ENCODE measurements around the gene LRRC17.
"Not testable (repeated sequence)": the region's sequence is repeated elsewhere in the genome, so short reads cannot be mapped to it uniquely, and the experiment has no call there.

The LRRC17 gene

DNA sequence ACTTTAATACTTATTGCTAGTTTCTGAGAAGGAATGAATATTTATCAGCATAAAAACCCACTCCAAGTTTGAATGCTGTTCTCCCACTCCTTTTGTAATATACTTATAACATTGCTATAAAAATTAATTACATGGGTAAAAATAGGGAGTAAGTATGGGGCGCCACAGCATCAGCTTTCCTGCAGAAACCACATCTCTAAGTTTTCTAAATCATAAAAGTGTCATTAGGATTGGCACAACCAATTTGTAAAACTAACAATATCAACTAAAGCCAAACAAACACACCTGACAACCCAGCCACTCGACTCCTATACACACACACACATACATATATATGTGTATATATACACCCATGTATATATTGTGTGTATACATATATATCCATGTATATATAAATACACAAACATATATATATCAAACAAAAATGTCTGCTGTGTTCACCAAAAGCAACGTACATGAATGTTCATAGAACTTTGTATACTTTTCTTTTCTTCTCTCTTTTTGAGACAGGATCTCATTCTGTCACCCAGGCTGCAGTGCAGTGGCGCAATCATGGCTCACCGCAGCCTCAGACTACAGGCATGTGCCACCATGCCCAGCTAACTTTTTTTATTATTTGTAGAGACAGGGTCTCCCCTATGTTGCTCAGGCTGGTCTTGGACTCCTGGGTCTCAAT lies 14.8 kb upstream of the LRRC17 start:
- no peak for DNase-seq

DNA sequence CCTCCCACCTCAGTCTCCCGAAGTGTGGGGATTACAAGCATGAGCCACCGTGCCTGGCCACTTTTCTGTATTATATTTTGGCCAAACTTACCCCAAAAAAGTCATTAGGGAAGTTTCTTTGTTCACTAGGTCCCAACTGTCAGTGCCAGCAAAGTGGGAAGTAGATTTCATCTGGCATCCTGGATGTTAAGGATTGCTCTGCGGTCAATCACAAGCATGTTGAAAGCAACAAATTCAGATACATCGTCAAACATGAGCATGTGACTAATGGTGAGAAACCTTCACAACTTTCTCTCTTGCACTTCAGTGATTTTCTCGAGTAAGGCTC lies 14.3 kb upstream of the LRRC17 start:
- DNase-seq, result no peak

DNA sequence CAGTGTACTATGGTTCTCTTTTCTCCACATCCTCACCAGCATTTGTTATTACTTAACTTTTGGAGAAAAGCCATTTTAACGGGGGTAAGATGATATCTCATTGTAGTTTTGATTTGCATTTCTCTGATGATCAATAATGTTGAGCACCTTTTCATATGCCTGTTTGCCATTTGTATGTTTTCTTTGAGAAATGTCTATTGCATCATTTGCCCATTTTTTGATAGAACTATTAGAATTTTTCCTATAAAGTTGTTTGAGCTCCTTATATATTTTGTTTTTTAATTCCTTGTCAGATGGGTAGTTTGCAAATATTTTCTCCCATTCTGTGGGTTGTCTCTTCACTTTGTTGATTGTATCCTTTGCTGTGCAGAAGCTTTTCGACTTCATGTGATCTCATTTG lies 10.7 kb upstream of the LRRC17 start:
- not testable (repeated sequence) for DNase-seq

DNA sequence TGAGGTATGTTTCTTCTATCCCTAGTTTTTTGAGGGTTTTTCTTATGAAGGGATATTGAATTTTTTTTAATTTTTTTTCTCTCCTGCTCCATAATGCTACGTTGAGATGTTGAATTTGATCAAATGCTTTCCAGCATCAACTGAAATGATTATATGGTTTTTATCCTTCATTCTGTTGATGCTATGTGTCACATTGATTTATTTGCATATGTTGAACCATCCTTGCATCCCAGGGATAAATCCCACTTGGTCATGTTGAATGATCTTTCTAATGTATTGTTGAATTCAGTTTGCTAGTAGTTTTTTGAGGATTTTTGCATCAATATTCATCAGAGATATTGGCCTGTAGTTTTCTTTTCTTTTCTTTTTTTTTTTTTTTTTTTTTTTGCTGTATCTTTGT lies 9.2 kb upstream of the LRRC17 start:
- not testable (repeated sequence) for DNase-seq

DNA sequence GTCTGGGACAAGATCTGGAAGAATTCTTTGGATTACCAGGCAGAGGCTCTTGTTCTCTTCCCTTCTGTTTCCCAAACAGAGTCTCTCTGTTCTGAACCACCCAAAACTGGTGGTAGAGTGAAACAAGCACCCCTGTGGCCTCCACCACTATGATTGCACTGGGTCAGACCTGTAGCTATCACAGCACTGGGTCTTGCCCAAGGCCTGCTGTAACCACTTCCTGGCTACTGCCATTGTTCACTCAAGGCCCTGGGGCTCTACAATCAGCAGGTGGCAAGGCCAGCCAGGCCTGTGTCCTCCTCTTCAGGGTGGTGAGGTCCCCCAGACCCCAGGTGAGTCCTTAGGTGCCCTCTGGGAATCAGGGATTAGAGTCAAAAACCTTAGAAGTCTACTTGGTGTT lies 4.1 kb upstream of the LRRC17 start:
- DNase-seq, result no peak

DNA sequence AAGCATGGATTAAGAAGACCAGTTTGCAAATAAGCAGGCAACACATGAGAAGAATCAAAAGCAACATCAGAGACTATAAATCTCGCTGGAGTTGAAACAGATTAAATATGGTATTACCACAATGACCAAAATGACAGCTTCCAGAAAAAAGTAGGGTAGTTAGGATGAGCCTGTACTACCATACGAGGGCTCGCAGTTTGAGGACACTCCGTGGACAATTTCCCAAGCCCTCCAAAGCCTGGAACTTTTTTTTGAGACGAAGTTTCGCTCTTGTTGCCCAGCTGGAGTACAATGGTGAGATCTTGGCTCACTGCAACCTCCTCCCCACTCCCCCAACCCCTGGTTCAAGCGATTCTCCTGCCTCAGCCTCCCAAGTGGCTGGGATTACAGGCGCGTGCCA lies 1.0 kb downstream of the LRRC17 start:
- DNase-seq, result no peak

DNA sequence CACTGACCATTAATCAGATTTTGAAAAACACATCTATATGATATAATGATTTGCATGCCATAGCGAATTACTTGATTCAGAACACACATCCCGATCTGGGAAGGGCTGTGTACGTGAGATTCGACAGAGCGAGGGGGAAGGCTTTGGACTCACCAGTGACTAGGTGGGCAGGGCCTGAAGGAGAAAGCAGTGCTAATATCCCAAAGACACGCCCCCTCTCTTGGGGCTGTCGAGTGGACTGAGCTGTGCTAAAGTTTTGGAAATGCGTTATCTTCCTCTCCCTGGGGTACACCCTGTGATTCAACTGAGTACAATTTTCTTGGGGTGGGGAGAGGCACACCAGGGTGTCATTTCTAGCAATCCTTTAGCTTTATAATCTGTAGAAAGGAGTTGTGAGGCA lies 1.8 kb downstream of the LRRC17 start:
- DNase-seq, result no peak

DNA sequence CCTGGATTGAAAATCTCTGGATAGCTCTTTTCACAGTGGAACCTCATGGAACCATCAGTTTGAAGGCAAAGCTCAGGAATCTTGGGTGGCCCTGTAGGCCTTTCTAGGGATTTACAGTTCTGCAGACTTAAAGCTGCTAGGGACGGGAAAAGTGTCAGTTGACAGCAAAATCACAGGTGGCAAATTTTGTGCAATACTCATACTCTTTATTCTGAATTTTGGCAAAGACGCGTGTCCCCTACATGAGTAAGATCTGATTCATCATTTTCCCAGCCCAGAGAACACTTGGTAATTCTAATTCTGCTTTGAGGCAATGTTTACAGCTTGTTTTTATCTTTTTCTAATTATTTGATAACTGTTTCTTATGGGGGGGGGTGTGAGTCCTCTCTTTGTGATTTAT lies 3.6 kb downstream of the LRRC17 start:
- no peak for DNase-seq

DNA sequence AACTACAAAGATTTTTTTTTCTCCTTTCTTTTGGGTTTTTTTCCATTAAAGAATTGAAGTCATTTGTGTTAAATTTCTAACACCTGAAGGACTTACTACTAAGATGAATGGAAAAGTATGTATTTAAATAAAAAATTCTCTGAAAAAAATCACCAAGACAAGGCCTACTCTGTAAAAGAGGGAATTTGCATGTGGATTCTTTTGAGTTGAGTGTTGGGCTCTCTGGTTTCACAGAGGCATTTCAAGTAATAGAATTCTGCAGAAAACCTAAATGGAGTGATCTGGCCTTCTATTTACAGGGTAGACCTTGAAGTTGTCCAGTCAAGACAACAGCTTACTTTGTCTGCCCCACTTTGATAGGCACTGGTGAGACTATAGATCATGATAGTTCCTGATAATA lies 4.1 kb downstream of the LRRC17 start:
- no peak for DNase-seq

DNA sequence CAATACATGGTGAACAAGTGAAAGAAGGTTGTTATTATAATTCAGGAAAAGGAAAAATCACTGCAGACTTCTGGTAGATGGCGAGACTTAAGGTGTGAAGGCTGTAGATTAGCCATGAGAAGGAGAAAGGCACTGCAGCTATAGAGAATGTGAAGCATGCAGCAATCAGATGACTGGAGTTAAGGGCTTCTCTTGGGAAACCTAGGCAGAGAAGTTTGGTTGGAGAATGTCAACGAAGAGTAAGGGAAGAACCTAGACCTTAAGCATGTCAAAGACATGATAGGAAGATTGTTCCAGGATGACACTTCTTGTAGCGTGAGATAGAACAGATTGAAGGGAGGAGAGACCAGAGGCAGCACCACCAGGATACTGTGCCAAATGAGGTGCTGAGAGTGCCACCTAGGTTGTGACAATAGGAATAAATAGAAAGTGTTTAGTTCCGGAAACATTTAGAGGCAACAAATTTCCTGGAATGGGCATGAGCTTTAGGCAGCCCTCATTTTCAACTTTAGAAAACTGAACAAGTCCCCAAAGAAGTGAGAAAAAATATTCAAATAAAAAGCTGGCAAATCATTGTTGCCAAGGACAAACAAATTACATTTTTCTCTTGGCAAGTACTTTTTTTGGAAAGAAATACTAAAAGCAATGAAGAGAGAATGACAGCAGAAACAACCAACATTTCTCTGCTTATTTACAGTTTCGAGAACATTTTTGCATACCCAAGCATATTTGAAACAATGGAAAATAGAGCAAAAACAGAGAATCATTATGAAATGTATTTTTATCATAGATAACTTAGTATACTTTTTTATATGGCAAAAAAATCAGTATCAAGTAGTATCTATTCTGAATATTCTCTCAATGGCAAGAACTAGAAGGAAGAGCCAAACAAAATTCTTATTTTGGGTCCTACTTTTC lies 4.9 kb downstream of the LRRC17 start:
- no peak for DNase-seq

DNA sequence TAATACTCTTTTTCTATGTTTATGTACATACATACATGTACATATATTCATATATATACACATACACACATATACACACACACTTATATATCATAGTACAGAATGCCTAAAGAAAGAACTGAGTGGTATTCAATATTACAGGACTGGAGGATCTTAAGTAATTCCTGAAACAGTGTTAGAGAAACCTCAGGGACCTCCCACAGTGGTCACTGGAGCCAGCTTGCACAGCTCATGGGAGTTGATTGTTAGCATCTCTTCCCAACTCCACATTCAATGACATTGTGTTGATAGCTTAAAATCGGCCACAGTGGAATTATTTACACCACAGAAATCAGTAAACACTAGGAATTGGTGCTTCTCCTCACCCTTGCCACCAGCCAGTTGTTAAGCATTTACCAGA lies 6.0 kb downstream of the LRRC17 start:
- DNase-seq, result no peak

DNA sequence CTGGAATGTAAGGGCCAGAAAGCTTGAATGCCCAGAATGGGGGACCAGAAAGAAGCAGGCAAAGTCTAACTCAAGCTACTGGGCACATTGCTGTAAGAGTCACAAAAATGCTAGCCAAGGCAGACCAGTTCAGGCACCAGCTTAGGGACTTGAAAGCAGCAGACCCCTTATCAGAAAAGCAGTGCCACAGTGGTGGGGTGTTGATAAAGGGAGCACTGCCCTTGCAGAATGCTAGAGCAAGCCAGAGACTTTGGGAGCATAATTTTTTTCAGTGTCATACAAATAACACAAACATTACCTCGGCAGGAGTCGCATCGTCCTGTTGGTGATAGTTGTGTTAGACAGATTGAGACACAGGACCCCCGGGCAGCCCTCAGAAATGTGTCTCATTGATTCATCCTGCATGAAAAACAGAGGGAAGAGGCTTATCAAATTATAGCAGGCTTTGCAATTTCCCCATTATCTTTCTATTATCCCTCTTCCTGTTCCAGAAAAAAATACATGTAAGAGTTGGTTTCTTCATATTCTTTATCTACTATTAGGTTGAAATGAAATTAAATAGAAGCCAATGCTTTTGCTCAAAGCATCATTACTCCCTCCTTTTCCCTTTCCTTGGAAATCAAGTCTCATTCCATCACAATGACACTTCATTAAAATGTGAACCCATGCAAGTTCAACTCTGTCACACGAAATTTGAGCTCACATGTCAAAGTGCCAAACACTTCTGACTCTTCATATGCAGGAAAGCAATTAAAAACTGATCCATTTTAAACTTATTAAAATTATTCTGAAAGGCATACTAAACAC lies 13.4 kb downstream of the LRRC17 start:
- no peak for DNase-seq

DNA sequence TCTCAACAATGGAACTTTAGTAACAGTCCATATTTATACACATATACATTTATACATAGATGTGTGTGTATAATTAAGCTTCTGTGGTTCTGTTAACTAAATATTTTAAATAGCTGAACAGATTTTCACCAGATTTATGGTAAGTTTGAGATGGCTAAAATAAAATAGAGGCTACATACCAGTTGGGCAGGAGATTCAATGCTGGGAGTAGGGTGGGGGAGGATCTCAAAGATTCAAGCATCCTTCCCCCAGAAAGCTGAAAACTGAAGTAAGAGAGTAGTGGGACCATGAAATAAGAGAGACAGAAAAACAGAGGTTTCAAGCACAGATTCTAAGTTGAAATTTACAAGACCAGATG lies 14.0 kb downstream of the LRRC17 start:
- DNase-seq, result no peak

DNA sequence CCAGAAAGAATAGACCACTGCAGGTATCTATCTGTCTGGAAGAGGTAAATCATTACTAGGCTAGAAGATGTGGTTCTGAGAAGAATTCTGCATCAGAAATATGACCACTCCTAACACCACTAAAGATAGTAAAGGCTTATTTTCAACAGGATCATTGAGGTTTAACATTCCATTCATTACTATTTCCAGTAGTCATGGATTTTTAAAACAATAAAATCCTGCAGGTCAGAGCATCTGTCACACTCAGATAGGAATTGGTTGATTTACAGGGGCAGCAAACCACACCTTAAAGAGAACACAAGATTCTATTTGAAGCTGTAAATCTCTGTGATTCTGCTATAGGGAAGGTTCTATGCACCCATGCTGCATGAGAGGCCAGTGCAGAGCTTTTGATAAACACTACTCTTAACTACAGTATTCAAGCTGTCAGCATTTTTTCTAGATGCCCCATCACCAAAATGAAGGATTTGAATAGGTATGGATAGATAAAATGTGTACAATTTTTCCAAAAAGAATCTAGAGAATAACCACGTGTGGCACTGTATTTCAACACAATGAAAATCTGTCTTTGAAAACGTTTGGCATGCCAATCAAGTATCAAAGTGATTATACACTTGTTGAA lies 14.6 kb downstream of the LRRC17 start:
- DNase-seq, result no peak

DNA sequence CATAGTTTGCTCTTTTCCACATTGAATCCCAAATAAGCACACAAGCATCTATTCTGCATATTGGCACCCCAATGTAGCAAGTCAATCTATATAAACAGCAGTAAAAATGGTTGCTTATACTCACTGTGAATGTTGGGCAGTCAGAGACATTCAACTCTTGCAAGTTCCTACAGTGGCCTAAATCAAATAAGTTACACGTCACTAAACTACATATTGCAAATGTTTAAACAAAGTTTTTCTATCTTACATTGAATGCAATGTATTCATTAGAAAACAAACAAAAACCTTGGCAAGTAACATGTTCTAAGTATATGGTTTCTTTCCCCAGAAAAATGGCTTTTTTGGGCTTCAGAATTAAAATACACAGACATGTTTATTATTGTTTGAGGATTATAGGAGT lies 19.0 kb downstream of the LRRC17 start:
- no peak for DNase-seq

DNA sequence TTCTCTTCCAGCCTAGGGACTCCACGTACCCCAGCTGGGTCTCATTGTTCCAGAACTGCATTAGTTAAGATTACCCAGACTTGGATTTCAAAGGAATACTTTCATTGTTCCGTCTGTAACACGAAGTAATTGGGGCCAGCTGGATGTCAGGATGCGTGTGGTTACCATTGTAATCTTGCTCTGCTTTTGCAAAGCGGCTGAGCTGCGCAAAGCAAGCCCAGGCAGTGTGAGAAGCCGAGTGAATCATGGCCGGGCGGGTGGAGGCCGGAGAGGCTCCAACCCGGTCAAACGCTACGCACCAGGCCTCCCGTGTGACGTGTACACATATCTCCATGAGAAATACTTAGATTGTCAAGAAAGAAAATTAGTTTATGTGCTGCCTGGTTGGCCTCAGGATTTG lies 21.0 kb downstream of the LRRC17 start:
- DNase-seq, result no peak

DNA sequence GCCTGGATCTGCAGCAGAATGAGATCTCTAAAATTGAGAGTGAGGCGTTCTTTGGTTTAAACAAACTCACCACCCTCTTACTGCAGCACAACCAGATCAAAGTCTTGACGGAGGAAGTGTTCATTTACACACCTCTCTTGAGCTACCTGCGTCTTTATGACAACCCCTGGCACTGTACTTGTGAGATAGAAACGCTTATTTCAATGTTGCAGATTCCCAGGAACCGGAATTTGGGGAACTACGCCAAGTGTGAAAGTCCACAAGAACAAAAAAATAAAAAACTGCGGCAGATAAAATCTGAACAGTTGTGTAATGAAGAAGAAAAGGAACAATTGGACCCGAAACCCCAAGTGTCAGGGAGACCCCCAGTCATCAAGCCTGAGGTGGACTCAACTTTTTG lies 21.4 kb downstream of the LRRC17 start:
- no peak for DNase-seq

DNA sequence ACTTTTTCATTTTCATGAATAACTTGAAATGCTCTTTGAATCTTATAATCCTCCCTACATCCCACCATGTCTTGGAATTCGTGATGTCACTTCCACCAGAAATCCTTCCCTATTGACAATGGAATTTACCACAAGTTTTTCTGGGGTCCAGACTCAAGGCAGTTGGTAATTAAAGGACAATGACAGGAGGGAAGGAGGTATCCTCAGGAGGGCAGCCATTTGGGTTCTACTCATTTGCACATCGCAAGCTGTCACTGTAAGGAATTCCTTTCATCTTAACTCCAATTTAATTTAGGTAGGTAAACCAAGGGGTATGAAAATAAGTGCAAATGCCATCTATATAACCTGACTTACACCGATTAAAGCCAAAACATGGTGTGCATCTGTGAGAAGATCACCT lies 21.9 kb downstream of the LRRC17 start:
- no peak for DNase-seq

DNA sequence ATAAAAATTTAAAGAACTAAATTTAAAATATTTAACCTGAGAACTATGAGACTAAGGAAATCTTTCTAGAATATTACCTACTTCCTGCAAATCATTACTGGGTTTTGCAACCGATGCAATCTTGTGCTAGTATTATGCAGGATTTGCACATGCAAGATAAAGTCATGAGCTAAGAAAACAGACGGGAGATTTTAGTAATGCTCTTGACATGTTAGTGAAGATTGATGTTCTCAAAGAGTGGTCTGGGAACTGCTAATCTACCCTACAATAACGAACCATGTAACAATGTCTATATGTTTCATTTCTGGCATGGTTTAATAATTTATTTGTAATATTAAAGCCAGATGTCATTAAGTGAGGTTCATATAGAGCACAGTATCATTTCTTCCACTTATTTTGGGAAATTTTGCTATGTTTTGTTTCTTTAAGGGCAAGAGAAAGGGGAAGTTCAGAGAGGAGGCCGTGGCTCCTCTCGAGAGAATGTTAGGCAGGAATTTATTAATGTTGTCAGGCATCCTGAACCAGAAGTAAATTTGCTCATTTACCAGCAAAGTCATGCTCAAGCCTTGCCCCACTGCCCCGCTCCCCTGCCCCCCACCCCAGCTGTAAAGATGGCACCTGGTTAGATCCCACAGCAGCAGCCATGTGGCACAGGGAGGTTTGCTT lies 22.8 kb downstream of the LRRC17 start:
- no peak for DNase-seq

DNA sequence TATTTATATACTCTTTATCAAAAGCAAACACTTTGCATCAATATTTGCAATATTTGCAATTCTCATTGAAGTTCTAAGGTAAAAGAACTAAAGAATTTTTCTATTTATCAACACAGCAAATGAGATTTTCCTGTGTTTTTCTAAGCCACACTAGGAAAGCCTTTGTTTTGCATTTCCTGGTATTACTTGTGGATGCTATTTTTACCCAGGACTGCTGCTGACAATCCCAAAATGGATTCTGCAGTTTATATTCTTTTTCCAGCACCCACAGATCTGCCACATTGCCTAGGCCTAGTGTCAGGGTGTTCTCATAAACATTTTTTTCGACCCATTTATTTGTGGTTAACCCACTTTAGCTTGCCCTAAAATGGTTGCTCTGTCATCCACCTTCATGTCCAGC lies 25.9 kb downstream of the LRRC17 start:
- DNase-seq, result no peak

DNA sequence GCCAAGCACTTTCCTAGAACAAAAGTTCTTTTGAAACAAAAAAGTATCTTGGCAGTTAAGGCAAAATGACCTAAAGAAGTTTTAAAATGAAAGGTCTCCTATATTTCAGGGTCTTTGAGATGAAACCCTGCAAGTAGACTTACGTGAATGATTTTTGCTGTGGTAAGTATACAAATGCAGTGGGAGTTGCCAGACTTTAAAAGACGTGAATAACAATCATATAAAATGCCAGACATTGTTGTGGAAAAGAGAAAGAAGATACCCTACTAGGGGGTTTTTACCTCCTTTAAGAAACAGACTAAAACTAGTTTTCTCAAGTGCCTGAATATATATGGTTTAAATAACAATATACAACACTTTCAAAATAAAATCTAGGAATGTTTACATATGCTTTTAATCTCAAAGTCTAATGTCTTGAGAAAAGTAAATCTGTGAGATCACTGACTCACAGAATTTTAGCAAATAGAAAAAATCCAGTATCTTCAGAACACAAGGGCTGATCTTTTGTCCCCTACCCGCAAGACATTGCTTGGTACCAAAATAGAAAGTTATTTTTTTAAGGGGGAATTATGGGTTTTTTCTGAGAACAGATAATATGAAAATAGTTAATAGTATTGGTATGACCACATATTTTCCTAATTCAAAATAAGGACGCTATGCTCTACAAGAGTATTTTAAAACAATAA lies 29.5 kb downstream of the LRRC17 start:
- no peak for DNase-seq

DNA sequence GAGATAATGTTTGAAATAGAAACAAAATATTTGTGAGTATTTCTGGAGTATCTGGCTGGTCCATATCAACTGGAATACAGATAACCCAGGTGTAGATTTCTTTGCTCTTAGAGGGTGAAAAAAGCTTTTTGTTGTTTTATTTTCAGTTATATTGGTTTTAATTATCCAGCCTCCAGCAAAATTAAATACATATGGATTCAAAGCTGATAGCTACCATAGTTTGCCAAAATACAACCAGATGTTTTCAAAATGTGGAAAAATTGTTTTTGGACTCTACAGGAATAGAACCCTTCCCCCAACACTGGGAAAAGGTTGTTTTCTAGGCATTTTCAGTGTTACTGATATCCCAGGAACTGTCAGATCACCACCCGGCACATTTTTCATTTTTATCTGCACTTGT lies 30.1 kb downstream of the LRRC17 start:
- DNase-seq, result no peak
